GM21381 (cell line): Measurements from ENCODE around the gene XRCC5.

Experiments used
- ATAC-seq: cut with Tn5 transposase; IDR thresholded peaks from one replicate; pipeline ENCODE4 v1.9.1; 2021; ENCODE audit warnings: mild to moderate bottlenecking, moderate library complexity; ENCODE audit not compliant: unreplicated experiment

Gene XRCC5

DNA sequence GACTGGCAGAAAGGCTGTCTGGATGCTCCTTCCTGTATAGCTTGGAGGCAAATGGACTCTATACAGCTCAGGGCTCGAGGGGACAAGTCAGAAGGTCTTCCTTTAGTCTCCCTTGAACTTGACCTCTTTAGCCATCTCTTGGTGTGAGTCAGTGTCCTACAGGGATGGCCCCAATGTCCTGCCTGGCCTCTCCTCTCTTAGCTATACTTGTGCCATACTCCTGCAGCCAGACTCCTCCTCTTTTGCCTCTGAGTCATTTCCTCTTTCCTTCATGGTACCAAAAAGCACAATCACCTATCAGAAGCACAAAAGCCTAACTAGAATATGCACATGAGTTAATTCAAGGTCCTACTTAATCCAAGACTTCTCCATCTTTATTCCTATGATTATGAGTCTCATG is 112.7 kb downstream of the XRCC5 start:
- no peak for ATAC-seq

DNA sequence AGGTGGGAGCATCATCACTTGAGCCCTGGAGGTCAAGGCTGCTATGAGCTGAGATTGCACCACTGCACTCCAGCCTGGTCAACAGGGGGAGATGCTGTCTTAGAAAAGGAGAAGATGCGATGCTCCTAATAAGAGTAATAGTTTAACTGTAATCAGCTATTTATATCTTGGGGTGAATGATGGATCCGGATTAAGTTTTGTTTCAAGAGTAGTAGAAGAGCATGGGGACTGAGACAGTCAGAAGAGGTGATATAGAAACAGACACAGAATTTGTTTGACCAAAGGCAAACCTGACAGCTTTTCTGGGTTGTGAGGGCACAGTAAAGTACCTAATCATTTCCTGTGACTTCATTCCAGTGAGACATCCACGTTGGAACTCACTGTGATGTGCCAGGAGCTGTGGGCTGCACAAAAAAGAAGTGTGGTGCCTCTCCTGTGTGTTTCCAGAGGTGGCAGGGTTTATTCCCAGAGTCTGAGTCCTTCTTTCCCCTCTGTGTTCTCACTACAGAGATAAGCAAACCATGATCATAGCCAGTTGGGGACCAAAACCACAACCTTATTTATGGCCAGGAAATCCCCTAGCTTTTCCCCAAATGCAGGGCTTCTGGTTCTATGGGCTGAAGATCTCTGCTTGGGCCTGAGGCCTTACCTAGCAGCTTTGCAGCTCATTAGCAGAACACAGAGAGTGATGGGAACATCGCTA is 113.7 kb downstream of the XRCC5 start:
- peak; percentile 60 for ATAC-seq

DNA sequence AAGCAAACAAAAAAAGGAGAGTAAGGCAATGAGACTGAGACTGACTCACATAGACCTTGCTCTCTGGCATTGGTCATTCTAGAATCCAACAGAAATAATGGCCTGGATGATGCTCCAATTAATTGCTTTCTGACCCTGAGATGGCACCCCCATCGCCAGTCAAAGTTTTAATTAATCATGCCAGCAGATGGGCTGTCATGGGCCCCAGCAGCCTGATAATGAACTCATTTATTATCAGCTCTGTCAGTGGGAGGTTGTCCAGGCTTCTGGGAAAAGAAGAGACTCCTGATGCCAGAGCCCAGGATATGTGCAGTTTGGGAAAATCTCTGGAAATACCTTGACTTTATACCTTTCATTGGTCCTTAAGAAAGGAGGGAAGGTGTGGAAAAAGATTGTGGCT is 115.2 kb downstream of the XRCC5 start:
- no peak for ATAC-seq

DNA sequence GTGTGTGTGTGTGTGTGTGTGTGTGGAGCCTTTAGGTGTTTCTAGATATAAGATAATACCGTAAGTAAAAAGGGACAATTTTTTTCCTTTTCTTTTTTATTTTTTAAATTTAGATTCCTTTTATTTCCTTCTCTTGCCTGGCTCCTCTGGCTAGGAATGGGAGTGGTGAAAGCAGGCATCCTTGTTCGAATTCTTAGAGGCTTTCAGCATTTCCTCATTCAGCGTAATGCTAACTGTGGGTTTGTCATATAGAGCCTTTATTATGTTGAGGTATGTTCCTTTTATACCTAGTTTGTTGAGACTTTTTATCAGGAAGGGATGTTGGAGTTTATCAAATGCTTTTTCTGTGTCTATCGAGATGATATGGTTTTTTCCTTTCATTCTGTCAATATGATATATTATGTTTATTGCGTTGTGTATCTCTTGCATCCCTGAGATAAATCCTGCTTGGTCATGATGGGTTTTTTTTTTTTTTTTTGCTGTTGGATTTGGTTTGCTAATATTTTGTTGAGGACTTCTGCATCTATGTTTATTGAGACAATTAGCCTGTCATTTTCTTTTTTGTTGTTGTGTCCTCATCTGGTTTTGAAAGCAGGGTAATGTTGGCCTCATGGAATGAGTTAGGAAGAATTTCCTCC is 120.2 kb downstream of the XRCC5 start:
- no peak for ATAC-seq

DNA sequence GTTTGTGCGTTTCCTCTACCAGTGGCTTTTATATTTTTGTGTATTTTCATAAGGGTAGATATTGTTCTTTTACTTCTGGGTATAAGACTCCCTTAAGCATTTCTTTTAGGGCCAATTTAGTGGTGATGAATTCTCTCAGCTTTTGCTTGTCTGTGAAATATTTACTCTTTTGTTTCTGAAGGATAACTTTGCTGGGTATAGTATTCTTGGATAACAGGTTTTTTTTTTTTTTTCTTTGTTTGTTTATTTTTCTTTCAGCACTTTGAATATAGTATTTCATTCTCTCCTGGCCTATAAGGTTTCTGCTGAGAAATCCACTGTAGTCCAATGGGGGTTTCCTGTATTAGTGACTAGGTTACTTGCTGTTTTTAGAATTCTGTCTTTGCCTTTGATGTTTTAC is 122.7 kb downstream of the XRCC5 start:
- no peak for ATAC-seq

DNA sequence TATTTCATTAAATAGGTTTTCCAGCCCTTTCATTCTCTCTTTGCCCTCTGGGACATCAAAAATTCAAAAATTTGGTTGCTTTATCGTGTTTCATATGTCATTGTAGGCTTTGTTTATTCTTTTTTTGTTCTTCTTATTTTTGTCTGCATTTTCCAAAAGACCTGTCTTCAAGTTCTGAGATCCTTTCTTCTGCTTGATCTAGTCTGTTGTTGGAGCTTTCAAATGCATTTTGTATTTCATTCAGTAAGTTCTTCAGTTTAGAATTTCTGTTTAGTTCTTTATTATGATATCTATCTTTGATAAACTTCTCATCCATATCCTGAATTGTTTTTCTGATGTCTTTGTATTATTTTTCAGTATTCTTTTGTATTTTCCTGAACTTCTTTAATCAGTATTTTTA is 123.6 kb downstream of the XRCC5 start:
- ATAC-seq: no peak

DNA sequence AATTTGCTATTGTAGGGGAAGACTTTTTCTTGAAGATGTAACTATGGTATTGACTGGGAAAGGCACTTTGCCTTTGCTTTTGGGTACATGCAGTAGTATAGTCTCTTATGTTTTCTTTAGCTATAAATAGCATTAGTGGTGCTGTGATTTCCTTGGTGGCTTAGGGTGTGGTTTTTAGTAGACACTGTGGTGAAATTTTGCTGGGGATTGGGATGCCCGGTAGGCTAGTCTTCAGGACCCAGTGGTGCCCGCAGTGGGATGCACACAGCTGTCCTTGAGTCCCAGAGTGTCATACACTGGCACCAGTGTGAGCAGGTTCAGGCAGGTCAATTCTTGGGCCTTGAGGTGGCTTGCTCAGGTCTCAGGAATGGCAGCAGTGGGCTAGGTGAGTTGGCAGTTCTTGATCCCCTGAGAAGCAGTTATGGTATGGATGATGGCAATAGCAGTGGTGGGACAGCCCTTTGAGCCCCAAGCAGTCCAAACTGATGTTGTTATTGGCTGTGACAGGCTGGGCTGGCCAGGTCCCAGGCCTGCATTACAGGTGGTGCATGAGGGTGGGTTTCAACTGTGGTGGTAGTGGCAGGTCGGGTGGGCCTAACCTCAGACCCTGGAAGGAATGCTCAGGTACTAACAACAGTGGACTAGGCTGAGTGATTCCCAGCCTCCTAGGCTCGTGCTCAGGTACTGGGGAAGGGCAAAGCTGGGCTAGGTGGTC is 124.3 kb downstream of the XRCC5 start:
- ATAC-seq: no peak

DNA sequence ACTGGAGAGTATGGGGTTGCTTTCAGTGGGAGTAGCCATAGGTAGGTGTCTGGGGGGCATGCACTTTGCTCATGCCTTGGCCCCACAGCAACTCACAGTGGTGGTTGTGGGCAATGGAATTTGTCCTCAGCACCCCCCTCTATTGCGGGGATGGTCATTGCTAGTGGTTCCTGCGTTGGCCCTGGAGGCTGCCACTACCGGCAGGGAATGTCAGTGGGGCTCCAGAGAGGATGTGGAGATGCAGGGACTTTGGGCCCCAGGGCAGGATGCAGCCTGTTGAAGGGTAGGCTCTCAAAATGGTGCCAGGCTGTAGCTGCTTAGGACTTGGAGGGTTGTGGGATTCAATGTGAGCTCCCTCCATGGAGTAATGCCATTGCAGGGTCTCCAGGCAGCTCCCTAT is 125.0 kb downstream of the XRCC5 start:
- ATAC-seq: no peak

DNA sequence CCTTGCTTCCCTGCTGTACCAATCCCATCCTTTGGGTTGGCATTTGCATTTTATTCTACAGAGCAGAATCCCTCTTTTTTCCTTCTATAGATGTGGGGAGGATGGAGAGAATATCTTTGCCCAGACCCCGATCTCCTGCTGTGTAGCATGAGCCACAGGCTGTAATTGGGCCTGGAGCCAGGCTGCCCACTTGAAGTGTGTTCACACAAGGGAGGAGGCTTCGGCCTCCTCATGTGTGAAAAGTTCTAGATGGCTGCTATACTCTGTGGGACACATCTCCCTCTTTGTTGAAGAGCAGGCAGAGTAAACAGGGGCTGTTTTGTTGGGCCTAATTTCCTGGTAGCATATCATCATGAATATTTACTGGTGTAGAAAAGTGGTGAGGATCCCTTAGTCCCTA is 126.3 kb downstream of the XRCC5 start:
- no peak for ATAC-seq

DNA sequence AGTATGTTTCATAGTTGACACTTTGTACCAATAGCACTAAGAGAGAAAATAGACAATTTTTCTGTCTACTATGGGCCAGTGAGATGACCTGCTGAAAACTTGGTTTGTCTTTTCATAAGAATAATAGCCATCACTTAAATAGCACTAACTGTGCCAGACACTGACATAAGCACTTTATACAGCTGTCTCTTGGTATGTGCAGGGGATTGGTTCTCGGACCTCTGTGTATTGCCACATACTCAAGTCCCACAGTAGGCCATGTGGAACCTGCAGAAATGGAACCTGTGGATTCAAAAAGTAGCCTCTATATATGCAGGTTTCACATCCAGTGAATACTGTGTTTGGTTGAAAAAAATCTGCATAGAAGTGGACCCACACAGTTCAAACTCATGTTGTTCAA is 126.7 kb downstream of the XRCC5 start:
- no peak for ATAC-seq

DNA sequence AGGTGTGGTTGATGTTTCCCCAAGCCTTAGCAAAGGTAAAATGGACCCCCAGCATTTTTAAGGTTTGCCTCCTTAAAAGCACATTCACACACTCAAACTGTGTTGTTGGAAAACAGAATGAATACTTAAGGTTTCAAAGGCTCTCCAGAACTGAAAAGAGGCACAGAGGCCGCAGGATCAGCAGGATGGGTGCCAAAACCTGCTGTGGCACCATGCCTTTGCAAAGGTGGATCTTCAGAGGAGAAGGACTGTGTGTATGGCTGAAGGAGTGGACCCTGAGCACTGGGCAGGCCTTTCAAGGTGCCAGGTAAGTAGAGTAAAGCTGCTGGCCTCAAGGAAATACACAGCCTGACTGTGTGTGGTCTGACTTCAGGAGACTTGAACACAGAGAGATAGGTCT is 127.3 kb downstream of the XRCC5 start:
- no peak for ATAC-seq

DNA sequence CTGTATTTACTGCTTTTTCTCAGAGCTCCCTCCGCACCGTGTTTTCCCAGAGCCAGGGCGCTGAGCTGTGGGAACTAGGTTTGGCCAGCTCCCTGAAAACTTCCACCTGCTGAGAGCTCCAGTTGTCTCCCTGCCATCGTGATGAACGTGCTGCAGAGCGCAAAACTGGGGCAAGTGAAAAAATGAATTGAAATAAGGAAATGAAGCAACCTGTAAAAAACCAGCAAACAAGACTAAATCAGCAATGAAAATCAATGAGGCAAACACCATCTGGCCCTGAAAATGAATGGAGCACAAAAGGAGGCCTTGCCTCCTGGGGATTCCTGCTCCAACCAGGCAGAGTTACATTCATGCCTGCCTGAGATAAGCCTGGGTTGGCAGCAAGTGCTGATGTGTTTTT is 133.2 kb downstream of the XRCC5 start:
- ATAC-seq: no peak

DNA sequence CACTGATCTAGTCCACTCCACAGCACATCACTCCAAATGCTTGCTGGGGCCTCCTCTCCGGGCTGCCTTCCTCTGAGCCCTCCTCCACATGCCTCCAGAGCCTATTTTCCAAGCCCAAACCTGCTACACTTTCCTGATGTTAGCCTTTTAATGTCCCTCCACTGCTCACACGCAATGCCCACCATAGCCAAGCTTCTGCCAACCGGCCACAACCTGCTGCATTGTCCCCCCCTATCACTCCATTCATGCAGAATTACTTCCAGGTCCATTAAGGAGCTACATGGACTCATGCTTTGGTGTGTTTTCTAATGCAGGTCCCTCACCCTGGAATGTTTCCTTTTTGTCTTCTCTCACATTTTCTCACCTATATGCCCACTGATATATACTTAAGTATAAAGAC is 133.9 kb downstream of the XRCC5 start:
- ATAC-seq: no peak

DNA sequence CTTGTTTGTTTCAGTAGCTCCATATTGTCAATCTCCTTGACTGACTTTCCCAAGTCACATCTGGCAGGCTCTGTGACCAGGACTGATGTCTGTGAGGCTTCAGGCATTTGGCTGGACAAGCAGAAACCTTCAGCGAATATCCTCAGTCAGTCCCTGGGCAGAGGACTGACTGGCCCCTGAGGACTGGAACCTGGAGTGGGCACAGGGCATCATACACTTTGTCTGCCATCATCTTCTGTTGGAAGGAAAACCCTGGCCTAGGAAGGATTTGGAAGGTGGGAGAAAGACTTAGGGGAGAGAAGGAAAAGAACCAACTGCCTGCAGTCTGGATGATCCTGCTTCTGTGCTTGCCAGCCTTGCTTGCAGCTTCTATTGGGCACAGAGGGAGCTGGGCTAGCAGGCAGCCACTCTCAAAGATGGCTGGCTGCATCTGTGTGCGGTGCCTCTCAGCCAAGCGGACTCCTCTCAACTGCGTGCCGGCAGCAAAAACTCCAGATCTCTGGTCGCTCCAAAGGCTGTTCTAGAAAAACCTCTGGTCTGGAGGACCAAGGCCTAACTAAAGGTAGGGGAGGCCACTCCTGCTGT is 136.3 kb downstream of the XRCC5 start:
- no peak for ATAC-seq

DNA sequence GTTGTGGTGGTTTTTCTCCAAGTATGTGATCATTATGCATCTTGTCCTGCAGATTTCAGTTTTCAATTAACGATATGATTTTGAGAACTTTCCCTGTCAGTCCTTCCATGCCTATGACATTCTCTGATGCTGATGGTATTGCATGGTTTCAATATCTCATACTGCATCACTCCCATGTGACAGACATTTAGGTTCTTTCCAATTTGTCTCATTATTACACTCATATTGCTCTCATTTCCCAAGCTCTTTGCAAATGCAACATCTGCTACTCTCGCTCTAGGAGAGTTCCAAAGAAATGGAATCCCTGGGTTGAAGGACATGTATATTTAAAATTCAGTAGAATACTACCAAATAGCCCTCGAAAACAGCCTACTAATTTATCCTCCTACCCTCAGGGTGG is 137.6 kb downstream of the XRCC5 start:
- no peak for ATAC-seq
